ENCODE results near the gene SETD5.
"Not testable (repeated sequence)": the region's sequence is repeated elsewhere in the genome, so short reads cannot be mapped to it uniquely, and the experiment has no call there.

The SETD5 gene

GRCh38 chr3:9452417-9452816, 55.0 kb downstream of the SETD5 start:
- no peak for ATAC-seq
- Mint-ChIP-seq H3K4me3 (peak overlapping the region; percentile 21), H3K36me3 (peaks cover 99% of the 10 kb centered on the region), H3K27ac (peak overlapping the region; percentile 83), H3K4me1 (peaks cover 33% of the 10 kb centered on the region), H3K9me3 (no peaks in the 10 kb centered on the region)
- no peak for DNase-seq (ENCODE audit: low spot score in 2 of 2)

DNA sequence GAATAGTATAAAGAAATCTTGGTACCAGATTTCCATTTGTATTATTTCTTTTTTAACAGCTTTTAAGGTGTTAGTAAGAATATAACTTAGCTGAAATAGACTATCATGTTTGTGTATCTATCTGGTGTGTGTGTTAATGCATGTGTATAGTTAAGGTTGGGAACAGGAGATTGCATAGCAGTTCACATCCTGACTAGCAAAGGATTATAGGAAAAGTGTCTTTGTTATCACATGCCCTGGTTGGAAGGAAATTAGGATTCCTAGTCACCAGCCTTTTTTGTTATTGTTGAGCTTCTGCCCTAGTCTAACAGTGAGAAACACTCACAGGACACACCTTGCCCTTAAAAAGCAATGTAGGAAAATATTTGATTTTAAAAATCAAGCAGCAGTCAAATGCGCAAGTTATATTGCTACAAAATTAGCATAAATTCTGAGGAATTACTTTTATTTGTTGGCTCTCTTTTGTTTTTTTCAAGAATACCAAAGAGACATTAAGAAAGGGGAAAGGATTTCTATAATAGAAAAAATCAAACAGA, 58.2 kb downstream of the SETD5 start:
- DNase-seq (ENCODE audit: low spot score in 2 of 2), result no peak
- Mint-ChIP-seq H3K4me1 (peaks cover 19% of the 10 kb centered on the region), H3K4me3 (no peak overlapping the region), H3K36me3 (peaks cover 99% of the 10 kb centered on the region), H3K27ac (no peak overlapping the region), H3K9me3 (no peaks in the 10 kb centered on the region)
- no peak for ATAC-seq

- peaks cover 98% of the 10 kb centered on the region for H3K36me3 Mint-ChIP-seq
- H3K4me3 Mint-ChIP-seq, result no peak overlapping the region
- no peak for DNase-seq (ENCODE audit: low spot score in 2 of 2)
- peak overlapping the region; percentile 67 for H3K27ac Mint-ChIP-seq
- no peaks in the 10 kb centered on the region for H3K9me3 Mint-ChIP-seq
- peaks cover 21% of the 10 kb centered on the region for H3K4me1 Mint-ChIP-seq
- ATAC-seq, result peak; percentile 78
Observed at GRCh38 chr3:9467451-9467850, 70.0 kb downstream of the SETD5 start.

- peaks cover 21% of the 10 kb centered on the region for H3K4me1 Mint-ChIP-seq
- no peaks in the 10 kb centered on the region for H3K9me3 Mint-ChIP-seq
- ATAC-seq, result peak; percentile 93
- H3K36me3 Mint-ChIP-seq, result peaks cover 98% of the 10 kb centered on the region
- no peak overlapping the region for H3K4me3 Mint-ChIP-seq
- no peak for DNase-seq (ENCODE audit: low spot score in 2 of 2)
- H3K27ac Mint-ChIP-seq, result peak overlapping the region; percentile 67
Observed at GRCh38 chr3:9468460-9468859, 71.0 kb downstream of the SETD5 start.

DNA sequence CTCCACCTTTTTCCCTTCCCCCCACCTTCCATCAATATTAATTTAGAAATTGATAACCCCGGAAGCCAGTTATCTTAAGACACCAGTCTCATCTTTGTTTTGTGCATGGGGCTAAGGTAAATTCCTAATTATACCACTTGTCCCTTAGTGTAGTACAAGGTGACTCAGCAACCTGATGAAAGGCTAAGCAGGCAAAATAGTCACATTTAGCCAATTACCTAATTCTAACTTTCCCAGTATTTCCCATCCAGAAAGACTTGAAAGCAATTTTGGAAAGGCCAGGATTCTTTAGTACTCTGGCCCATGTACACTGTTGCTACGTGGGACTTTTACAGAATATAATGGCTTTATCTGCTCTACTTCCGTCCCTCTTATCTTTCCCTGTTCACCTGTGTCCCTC, 72.6 kb downstream of the SETD5 start:
- H3K36me3 Mint-ChIP-seq, result peaks cover 98% of the 10 kb centered on the region
- H3K27ac Mint-ChIP-seq, result peak overlapping the region; percentile 33
- ATAC-seq (no peak), DNase-seq (ENCODE audit: low spot score in 2 of 2) (no peak)
- H3K4me1 Mint-ChIP-seq, result peaks cover 21% of the 10 kb centered on the region
- H3K9me3 Mint-ChIP-seq, result no peaks in the 10 kb centered on the region
- H3K4me3 Mint-ChIP-seq, result no peak overlapping the region

DNA sequence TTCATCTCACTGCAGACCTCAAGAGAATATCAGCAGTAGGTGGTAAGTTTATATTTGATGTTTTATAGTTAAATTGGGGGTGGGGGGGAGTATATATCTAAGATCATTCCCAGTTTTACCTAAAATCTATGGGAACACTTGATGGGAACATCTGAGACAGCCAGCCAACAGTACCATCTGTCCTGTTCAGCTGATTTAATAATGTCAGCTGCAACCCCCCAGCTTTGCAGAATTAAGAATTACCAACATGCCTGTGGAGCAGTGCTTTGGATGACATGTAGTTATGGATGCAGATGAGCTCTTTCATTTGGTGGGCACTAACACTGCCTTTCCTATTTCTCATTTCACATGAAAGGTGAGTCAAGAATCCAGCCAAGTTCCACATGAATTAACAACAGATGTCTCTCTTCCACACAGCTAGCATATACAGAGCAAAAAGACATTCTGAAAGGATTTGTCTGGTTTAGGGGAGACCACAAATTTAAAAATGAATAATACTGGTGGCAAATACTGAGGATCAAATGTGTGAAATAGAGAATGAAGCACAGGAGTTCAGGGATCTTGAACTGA, 76.2 kb downstream of the SETD5 start:
- H3K36me3 Mint-ChIP-seq, result peaks cover 98% of the 10 kb centered on the region

GRCh38 chr3:9474482-9474881, 77.1 kb downstream of the SETD5 start:
- Mint-ChIP-seq H3K4me1 (peaks cover 5% of the 10 kb centered on the region), H3K9me3 (no peaks in the 10 kb centered on the region), H3K4me3 (no peak overlapping the region), H3K36me3 (peaks cover 100% of the 10 kb centered on the region), H3K27ac (no peak overlapping the region)
- no peak for ATAC-seq
- no peak for DNase-seq (ENCODE audit: low spot score in 2 of 2)

More for the DNA sequence above, 76.2 kb downstream of the SETD5 start:
- H3K27ac Mint-ChIP-seq, result no peak overlapping the region
- ATAC-seq (no peak), DNase-seq (ENCODE audit: low spot score in 2 of 2) (no peak)
- H3K4me1 Mint-ChIP-seq, result peaks cover 6% of the 10 kb centered on the region
- no peaks in the 10 kb centered on the region for H3K9me3 Mint-ChIP-seq
- no peak overlapping the region for H3K4me3 Mint-ChIP-seq

DNA sequence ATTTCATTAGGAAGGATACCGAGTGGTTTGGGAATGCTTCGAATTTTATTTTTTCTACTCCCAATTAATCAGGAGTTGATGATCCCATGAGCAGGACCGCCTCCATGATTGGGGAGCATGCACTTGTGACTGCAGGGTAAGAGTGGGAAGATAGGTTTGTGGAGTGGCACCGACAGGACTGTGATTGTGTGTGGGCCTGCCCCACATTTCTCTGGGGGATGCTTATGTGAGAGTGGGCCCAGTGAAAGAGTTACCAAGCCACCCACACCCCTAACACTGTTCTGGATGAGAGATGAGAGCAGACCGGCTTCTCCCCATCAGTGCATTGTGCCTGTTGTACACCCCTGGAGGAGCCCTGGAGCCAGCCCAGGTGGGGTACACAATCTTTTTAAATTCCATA, 79.5 kb downstream of the SETD5 start:
- DNase-seq (ENCODE audit: low spot score in 2 of 2) (no peak), ATAC-seq (no peak)
- H3K36me3 Mint-ChIP-seq, result peaks cover 99% of the 10 kb centered on the region
- H3K27ac Mint-ChIP-seq, result no peak overlapping the region
- peaks cover 5% of the 10 kb centered on the region for H3K4me1 Mint-ChIP-seq
- no peak overlapping the region for H3K4me3 Mint-ChIP-seq
- no peaks in the 10 kb centered on the region for H3K9me3 Mint-ChIP-seq

DNA sequence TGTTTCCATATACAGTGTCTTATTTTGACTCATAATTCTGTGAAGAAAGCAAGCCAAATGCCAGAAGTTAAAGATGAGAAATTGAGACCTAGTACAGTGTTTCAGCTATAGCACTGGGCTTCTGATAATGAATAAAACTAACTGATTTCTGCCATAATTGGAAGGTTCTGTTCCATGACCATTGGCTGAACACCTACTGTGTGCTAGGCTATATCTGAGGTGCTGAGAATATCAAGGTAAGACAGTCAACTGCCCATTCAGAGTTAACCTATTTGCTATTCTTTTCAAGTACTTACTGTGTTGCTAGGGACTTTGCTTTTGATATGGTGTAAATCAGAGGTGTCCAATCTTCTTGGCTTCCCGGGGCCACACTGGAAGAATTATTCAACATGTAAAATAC, 82.8 kb downstream of the SETD5 start:
- no peak for ATAC-seq
- Mint-ChIP-seq H3K27ac (no peak overlapping the region), H3K4me1 (peaks cover 5% of the 10 kb centered on the region), H3K36me3 (peaks cover 94% of the 10 kb centered on the region), H3K9me3 (no peaks in the 10 kb centered on the region), H3K4me3 (no peak overlapping the region)
- peak in 1 of 2 donors; percentile 15 for DNase-seq (ENCODE audit: low spot score in 2 of 2)

- ATAC-seq (no peak), DNase-seq (ENCODE audit: low spot score in 2 of 2) (no peak)
- peaks cover 4% of the 10 kb centered on the region for H3K9me3 Mint-ChIP-seq
- H3K27ac Mint-ChIP-seq, result no peak overlapping the region
- no peak overlapping the region for H3K4me3 Mint-ChIP-seq
- H3K4me1 Mint-ChIP-seq, result no peaks in the 10 kb centered on the region
- peaks cover 51% of the 10 kb centered on the region for H3K36me3 Mint-ChIP-seq
Observed at GRCh38 chr3:9485248-9485647, 87.8 kb downstream of the SETD5 start.

DNA sequence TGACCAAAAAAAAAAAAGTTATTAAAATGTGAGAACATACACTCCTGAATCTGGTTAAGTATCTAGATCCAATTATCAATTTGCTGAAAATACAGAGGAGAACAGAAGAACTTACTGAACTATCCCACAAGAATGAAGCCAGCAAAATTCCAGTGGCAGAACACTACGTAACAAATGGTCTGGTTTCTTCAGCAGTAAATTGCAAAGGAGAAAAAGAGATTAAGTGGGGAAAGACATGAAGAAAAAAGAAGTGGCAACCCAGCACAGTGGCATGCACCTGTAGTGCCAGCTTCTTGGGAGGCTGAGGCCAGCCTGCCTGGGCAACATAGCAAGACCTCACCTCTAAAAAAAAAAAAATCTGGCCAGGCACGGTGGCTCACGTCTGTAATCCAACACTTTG, 94.1 kb downstream of the SETD5 start:
- Mint-ChIP-seq H3K36me3 (no peaks in the 10 kb centered on the region), H3K27ac (peak overlapping the region; percentile 27), H3K4me1 (no peaks in the 10 kb centered on the region), H3K4me3 (no peak overlapping the region), H3K9me3 (peaks cover 4% of the 10 kb centered on the region)
- DNase-seq (ENCODE audit: low spot score in 2 of 2) (no peak), ATAC-seq (no peak)

GRCh38 chr3:9494036-9494435, 96.6 kb downstream of the SETD5 start:
- H3K4me3 Mint-ChIP-seq; H3K4me1 Mint-ChIP-seq; DNase-seq (ENCODE audit: low spot score in 2 of 2); ATAC-seq; H3K9me3 Mint-ChIP-seq; H3K36me3 Mint-ChIP-seq; H3K27ac Mint-ChIP-seq: not testable (repeated sequence)

GRCh38 chr3:9496893-9497292, 99.5 kb downstream of the SETD5 start:
- ATAC-seq, result no peak
- H3K27ac Mint-ChIP-seq, result no peak overlapping the region
- H3K4me3 Mint-ChIP-seq, result no peak overlapping the region

GRCh38 chr3:9497821-9498565, 100.6 kb downstream of the SETD5 start:
- Mint-ChIP-seq H3K36me3 (no peaks in the 10 kb centered on the region), H3K27ac (no peak overlapping the region), H3K4me3 (no peak overlapping the region), H3K4me1 (peaks cover 18% of the 10 kb centered on the region), H3K9me3 (no peaks in the 10 kb centered on the region)
- no peak for ATAC-seq
- DNase-seq (ENCODE audit: low spot score in 2 of 2), result no peak

More at GRCh38 chr3:9496893-9497292, 99.5 kb downstream of the SETD5 start:
- Mint-ChIP-seq H3K9me3 (no peaks in the 10 kb centered on the region), H3K4me1 (peaks cover 18% of the 10 kb centered on the region), H3K36me3 (no peaks in the 10 kb centered on the region)
- no peak for DNase-seq (ENCODE audit: low spot score in 2 of 2)

DNA sequence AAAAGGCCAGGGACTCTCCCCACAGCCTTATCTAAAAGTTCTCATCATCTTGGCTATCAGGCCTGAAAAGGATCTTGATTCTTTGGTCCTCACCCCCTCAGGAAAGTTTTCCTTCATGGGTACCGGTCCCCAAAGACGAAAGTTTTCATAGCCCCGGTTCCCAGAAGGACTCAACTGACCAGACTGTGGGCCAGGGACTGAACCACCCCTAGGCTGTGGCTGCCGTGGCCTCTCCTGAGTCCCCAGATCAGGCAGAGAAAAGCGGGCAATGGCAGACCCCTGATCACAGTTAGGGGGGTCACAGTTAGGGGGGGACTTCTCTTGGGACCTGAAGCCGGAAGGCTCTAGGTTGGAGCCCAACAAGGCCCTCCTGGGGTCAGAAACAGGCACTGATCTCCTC, 101.4 kb downstream of the SETD5 start:
- Mint-ChIP-seq H3K4me3 (no peak overlapping the region), H3K9me3 (no peaks in the 10 kb centered on the region), H3K4me1 (peaks cover 18% of the 10 kb centered on the region), H3K27ac (no peak overlapping the region), H3K36me3 (no peaks in the 10 kb centered on the region)
- DNase-seq (ENCODE audit: low spot score in 2 of 2) (no peak), ATAC-seq (no peak)

- H3K4me1 Mint-ChIP-seq, result peaks cover 18% of the 10 kb centered on the region
- DNase-seq (ENCODE audit: low spot score in 2 of 2) (no peak), ATAC-seq (no peak)
- H3K9me3 Mint-ChIP-seq, result no peaks in the 10 kb centered on the region
- H3K4me3 Mint-ChIP-seq, result no peak overlapping the region
- H3K27ac Mint-ChIP-seq, result no peak overlapping the region
- no peaks in the 10 kb centered on the region for H3K36me3 Mint-ChIP-seq
Observed at GRCh38 chr3:9499455-9500107, 102.2 kb downstream of the SETD5 start.
